K562 (cell line): ENCODE results near the gene RAD51D. TPM values are rescaled to one million over a fixed set of nuclear protein-coding genes. Genes with fewer than 3 reads are reported as not detected.
A peak's percentile ranks its signal among the peaks of the same experiment; 100 is the strongest.

Experiments
- ATAC-seq: fragments of 200-7000 bp; cut with Tn5 transposase; 3 replicates; pipeline ENCODE4 v1.9.1; 2020; ENCODE audit warnings: moderate library complexity
- BruUV-seq: library from RNA; stranded (reverse); fragments of 400-500 nt; replicated peaks from 2 replicates; lab custom pipeline; 2021; lab: Mats Ljungman, UMichigan
- CTCF ChIA-PET: fragments of 300-600 bp; formaldehyde crosslinking; extraction: SDS; loops from one replicate; lab custom pipeline; 2021; ENCODE audit warnings: low intra/inter-chr PET ratio; lab: Yijun Ruan, JAX
- POLR2A ChIA-PET: fragments of 300-600, 350-650 bp; sonication (Branson Sonifier 250); formaldehyde crosslinking; extraction: SDS; loops from one replicate; lab custom pipeline; 2021; ENCODE audit warnings: antibody characterized with exemption, inconsistent platforms; lab: Yijun Ruan, JAX
- DNase-seq, 4 experiments: peaks; one replicate each; pipeline versions ENCODE4 v3.0.0 to v3.0.0-alpha.2; 2011 to 2018; ENCODE audit warnings: low spot score in 3 of 4, mixed read lengths in 3 of 4; ENCODE audit errors: extremely low read depth in 1 of 4
- FAIRE-seq: peaks from 2 replicates; lab custom pipeline; 2011; peaks lifted over from hg19 to GRCh38; lab: Jason Lieb, UNC
- H2AFZ ChIP-seq: 2 replicates; pipeline ENCODE4 v1.6.0; 2011; ENCODE audit warnings: low read depth, low read length, control low read depth, inconsistent platforms
- H3K27ac ChIP-seq: fragments of 200-600 bp; 3 replicates; pipeline ENCODE4 v1.8.0; 2011; ENCODE audit warnings: low read depth, mild to moderate bottlenecking, control low read depth, inconsistent platforms, low read length, moderate library complexity, mixed read lengths; ENCODE audit errors: extremely low read depth
- H3K27me3 ChIP-seq, 2 experiments: fragments of 300-600 bp in 1 of 2; 2 replicates in 1 of 2; 3 replicates in 1 of 2; pipeline versions ENCODE4 v1.6.0 to v1.8.0; 2011; ENCODE audit warnings: inconsistent platforms in 2 of 2, low read length in 2 of 2, mild to moderate bottlenecking in 1 of 2, mixed read lengths in 1 of 2, moderate library complexity in 1 of 2; ENCODE audit not compliant: control insufficient read depth in 2 of 2, insufficient read depth in 2 of 2
- H3K36me3 ChIP-seq: fragments of 300-600 bp; 3 replicates; pipeline ENCODE4 v1.8.0; 2011; ENCODE audit warnings: mild to moderate bottlenecking, low read length, inconsistent platforms; ENCODE audit not compliant: control insufficient read depth, insufficient read depth
- H3K4me1 ChIP-seq, 2 experiments: fragments of 200-600 bp in 1 of 2; replicated peaks in 1 of 2; 2 replicates in 1 of 2; 3 replicates in 1 of 2; pipeline versions ENCODE4 v1.5.1 to v1.8.0; 2011; ENCODE audit warnings: inconsistent platforms in 2 of 2, low read length in 2 of 2, mild to moderate bottlenecking in 1 of 2, mixed read lengths in 1 of 2, moderate library complexity in 1 of 2; ENCODE audit not compliant: control insufficient read depth in 2 of 2, insufficient read depth in 2 of 2
- H3K4me2 ChIP-seq: 2 replicates; pipeline ENCODE4 v1.6.1; 2011; ENCODE audit warnings: low read length, control low read depth, inconsistent platforms, mixed read lengths; ENCODE audit not compliant: insufficient read depth
- H3K4me3 ChIP-seq: fragments of 200-600 bp; sonication (generic), shearing (Covaris generic); 2 replicates; pipeline ENCODE4 v1.5.1; 2016; ENCODE audit warnings: control low read depth, inconsistent platforms
- H3K79me2 ChIP-seq: fragments of 200-600 bp; 3 replicates; pipeline ENCODE4 v1.8.0; 2011; ENCODE audit warnings: low read length, inconsistent platforms; ENCODE audit not compliant: control insufficient read depth, insufficient read depth
- H3K9ac ChIP-seq, 2 experiments: 2 replicates each; pipeline versions ENCODE4 v1.6.0 to v1.6.1; 2011; ENCODE audit warnings: low read depth in 2 of 2, low read length in 2 of 2, control low read depth in 1 of 2, inconsistent platforms in 1 of 2, mild to moderate bottlenecking in 1 of 2, mixed read lengths in 1 of 2; ENCODE audit not compliant: insufficient read depth in 1 of 2
- H3K9me1 ChIP-seq: one replicate; pipeline ENCODE4 v1.6.0; 2011; ENCODE audit warnings: inconsistent platforms, mild to moderate bottlenecking, low read length, moderate library complexity; ENCODE audit not compliant: control insufficient read depth, insufficient read depth
- H3K9me3 ChIP-seq: replicated peaks from 2 replicates; pipeline ENCODE4 v1.5.1; 2011; ENCODE audit warnings: low read depth, low read length, inconsistent platforms; ENCODE audit not compliant: control insufficient read depth, insufficient read depth
- H4K20me1 ChIP-seq: replicated peaks from 2 replicates; pipeline ENCODE4 v1.6.1; 2011; ENCODE audit warnings: low read length, inconsistent platforms, mixed read lengths; ENCODE audit not compliant: control insufficient read depth, insufficient read depth
- ATF3 ChIP-seq, 2 experiments: fragments of 450-650 bp in 1 of 2; sonication (generic) in 1 of 2; formaldehyde crosslinking in 1 of 2; IDR thresholded peaks in 1 of 2; conservative IDR thresholded peaks in 1 of 2; 2 replicates each; pipeline versions ENCODE4 v1.6.1 to v1.8.1; 2016 to 2023; ENCODE audit warnings: mild to moderate bottlenecking in 2 of 2, moderate library complexity in 2 of 2, inconsistent platforms in 1 of 2, missing genetic modification reagents in 1 of 2
- ETS1 ChIP-seq: conservative IDR thresholded peaks from 2 replicates; pipeline ENCODE4 v1.6.1; 2011; ENCODE audit warnings: low read depth, mild to moderate bottlenecking, low read length; ENCODE audit not compliant: control insufficient read depth
- FUS ChIP-seq: fragments of 200-400 bp; formaldehyde crosslinking; optimal IDR thresholded peaks from 2 replicates; pipeline ENCODE3; 2017; ENCODE audit warnings: low read depth, low read length
- HMBOX1 ChIP-seq: sonication (generic); IDR thresholded peaks from 2 replicates; pipeline ENCODE4 v1.6.1; 2016
- JUND ChIP-seq, 2 experiments: IDR thresholded peaks; 2 replicates in 1 of 2; 3 replicates in 1 of 2; pipeline ENCODE4 v1.6.1; 2011; ENCODE audit warnings: borderline replicate concordance in 2 of 2, low read depth in 2 of 2, low read length in 2 of 2, improper control_type of control experiment in 1 of 2, missing biosample characterization in 1 of 2, missing genetic modification characterization in 1 of 2, missing genetic modification reagents in 1 of 2
- MBD2 ChIP-seq: sonication (generic); IDR thresholded peaks from 2 replicates; pipeline ENCODE4 v1.6.1; 2016; ENCODE audit warnings: low read depth, borderline replicate concordance
- MCM3 ChIP-seq: fragments of 450-650 bp; IDR thresholded peaks from 2 replicates; pipeline ENCODE4 v1.6.1; 2016
- NFE2 ChIP-seq: IDR thresholded peaks from 2 replicates; pipeline ENCODE4 v1.6.1; 2014; ENCODE audit warnings: antibody characterized with exemption, low read depth
- NR2C1 ChIP-seq, 2 experiments: fragments of 450-650 bp; IDR thresholded peaks; 2 replicates each; pipeline ENCODE4 v1.6.1; 2017; ENCODE audit warnings: mild to moderate bottlenecking in 2 of 2, antibody characterized with exemption in 1 of 2, inconsistent platforms in 1 of 2, missing compliant biosample characterization in 1 of 2, missing genetic modification characterization in 1 of 2
- ZBTB17 ChIP-seq: fragments of 450-650 bp; formaldehyde crosslinking; IDR thresholded peaks from 2 replicates; pipeline ENCODE4 v1.4.0; 2020; ENCODE audit warnings: mild to moderate bottlenecking
- ZNF668 ChIP-seq: fragments of 250-450 bp; sonication (Bioruptor Pico); IDR thresholded peaks from 2 replicates; pipeline ENCODE4 v1.8.0; 2022; ENCODE audit warnings: mild to moderate bottlenecking, inconsistent platforms
- WGBS: fragments of 100-300 bp; shearing (Covaris generic); methylation state at CpG from one replicate; pipeline ENCODE4 v1.1.6; 2016; ENCODE audit warnings: low coverage, mixed read lengths; ENCODE audit not compliant: insufficient coverage; ENCODE audit errors: missing lambda C conversion rate; 5-methylcytosine and 5-hydroxymethylcytosine counted together
- in situ Hi-C: fragments of 300-500 bp; cut with MboI; formaldehyde crosslinking; loops from 4 replicates; pipeline ENCODE4 v1.15.0; 2018; ENCODE audit warnings: inconsistent platforms, mixed read lengths
- intact Hi-C: fragments of 100-400 bp; cut with micrococcal nuclease; formaldehyde crosslinking; loops from 2 replicates; pipeline ENCODE4 v1.14.2; 2022
- polyA plus RNA-seq, 8 experiments: library from polyadenylated mRNA; depleted of rRNA in 4 of 8; stranded (reverse) in 5 of 8; unstranded in 3 of 8; fragments of >200 nt; fragmentation: Nextera tagmentation in 2 of 8; fragmentation: Illumina TruSeq in 1 of 8; extraction: Ambion mirVana in 2 of 8; extraction: Trizol in 1 of 8; gene quantifications; 2 replicates each; pipeline versions ENCODE4 v1.2.1 to v1.2.3, GENCODE V29; 2011 to 2014; ENCODE audit warnings: inconsistent platforms in 1 of 8, missing spikeins in 1 of 8
- total RNA-seq, 7 experiments: library from RNA; depleted of rRNA in 6 of 7; stranded (reverse); fragments of >200 nt in 6 of 7; fragmentation: Illumina TruSeq in 2 of 7; extraction: Trizol in 2 of 7; gene quantifications; 2 replicates each; pipeline versions ENCODE4 v1.2.1 to v1.2.3, GENCODE V29; 2011 to 2021; ENCODE audit warnings: low replicate concordance in 1 of 7

Gene RAD51D
- total and polyA plus RNA-seq, 9 of the 15 experiments (the other 6 are each of a cell fraction or from before 2014, with no cell fraction given) = 2.2 to 16.9 (median 8.7) TPM

GRCh38 chr17:35086164-35086563 lies 33.5 kb downstream of the RAD51D start:
- no peak overlapping the region for H2AFZ ChIP-seq
- no peak overlapping the region for H3K27ac ChIP-seq
- H3K9ac ChIP-seq = no peak overlapping the region
- H3K9me3 ChIP-seq = no peaks in the 10 kb centered on the region
- BruUV-seq = no TSS peak
- H3K27me3 ChIP-seq = no peaks in the 10 kb centered on the region
- FAIRE-seq (no peak), DNase-seq (no peak), ATAC-seq (no peak)
- TF ChIP-seq ZBTB17 (CRISPR knock-in tag) = no peak
- no peak for TF ChIP-seq MBD2
- TF ChIP-seq HMBOX1 = 0 out of 2 replicates have a peak, but pooled peaks have one; percentile 33
- intact Hi-C loops = loop anchor here (5.0 kb wide), 2 partner anchors 89 to 104 kb away; partner anchors contain the start of gene LIG3
- no peaks in the 10 kb centered on the region for H4K20me1 ChIP-seq
- peaks cover 58% of the 10 kb centered on the region for H3K79me2 ChIP-seq
- H3K4me3 ChIP-seq = no peak overlapping the region
- no peaks in the 10 kb centered on the region for H3K36me3 ChIP-seq
- H3K9me1 ChIP-seq = peaks cover 3% of the 10 kb centered on the region
- POLR2A ChIA-PET = interaction anchor here (0.6 to 2.5 kb wide), 5 partner anchors 22 to 1056 kb away, joined by 3 to 13 read pairs (median 3); partner anchors contain the start of genes LIG3 and RFFL
- H3K4me1 ChIP-seq = peaks cover 22 to 36% of the 10 kb centered on the region in 2 experiments
- 94% methylated on average over 8 of the region's 8 CpGs for WGBS
- no peak overlapping the region for H3K4me2 ChIP-seq
- CTCF ChIA-PET = no interaction called here
- in situ Hi-C loops = no loop called here

GRCh38 chr17:35084987-35085386 lies 34.7 kb downstream of the RAD51D start:
- H3K9me3 ChIP-seq = no peaks in the 10 kb centered on the region
- 13% methylated on average over 2 of the region's 2 CpGs for WGBS
- H3K9ac ChIP-seq = no peak overlapping the region
- no peaks in the 10 kb centered on the region for H4K20me1 ChIP-seq
- no peak overlapping the region for H3K4me2 ChIP-seq
- FAIRE-seq = peak; percentile 61
- H3K36me3 ChIP-seq = no peaks in the 10 kb centered on the region
- H3K79me2 ChIP-seq = peaks cover 63% of the 10 kb centered on the region
- no TSS peak for BruUV-seq
- peaks cover 3% of the 10 kb centered on the region for H3K9me1 ChIP-seq
- POLR2A ChIA-PET = interaction anchor here (0.6 to 2.5 kb wide), 5 partner anchors 12 to 463 kb away, joined by 3 to 13 read pairs (median 3); partner anchors contain the start of gene RFFL
- H3K27ac ChIP-seq = peak overlapping the region; percentile 37; the same call in 1 of the 3 replicates
- no peak overlapping the region for H2AFZ ChIP-seq
- H3K27me3 ChIP-seq = no peaks in the 10 kb centered on the region
- peaks cover 22 to 41% of the 10 kb centered on the region in 2 experiments for H3K4me1 ChIP-seq
- peak in 3 of 4 experiments; percentile 27 to 55 (median 31) for DNase-seq
- CTCF ChIA-PET = no interaction called here
- in situ Hi-C loops (no loop called here), intact Hi-C loops (loop anchor here (5.0 kb wide), 2 partner anchors 88 to 103 kb away; partner anchors contain the start of gene LIG3)
- no peak overlapping the region for H3K4me3 ChIP-seq
- ATAC-seq = no peak
- TF ChIP-seq NR2C1 (IDR thresholded peaks at IDR 0.05) (no peak), NR2C1 (tag; IDR thresholded peaks at IDR 0.05) (no peak), ATF3 (IDR thresholded peaks at IDR 0.05) (0 out of 2 replicates have a peak, but pooled peaks have one; percentile 12), ATF3 (CRISPR knock-in tag; conservative IDR thresholded peaks at IDR 0.05) (no peak), JUND (IDR thresholded peaks at IDR 0.05; ENCODE audit: borderline replicate concordance, low read depth, low read length) (peak; percentile 19; the same call in 1 of the 2 replicates), JUND (tag; IDR thresholded peaks at IDR 0.05; ENCODE audit: borderline replicate concordance, low read depth, low read length) (no peak), NFE2 (peak; percentile 85), ZNF668 (CRISPR knock-in tag) (no peak), MCM3 (no peak), FUS (no peak), ETS1 (no peak)
